NCI-H2107 treated with DMSO at 0.1 percent for 48 hours (cell line): ENCODE data around the gene MRPL20.
"Not testable (repeated sequence)": the region's sequence is repeated elsewhere in the genome, so short reads cannot be mapped to it uniquely, and the experiment has no call there.

Source experiments
- DNase-seq: peaks from one replicate; lab custom pipeline; 2025; ENCODE audit not compliant: unreplicated experiment; lab: John Stamatoyannopoulos, UW

The MRPL20 gene

GRCh38 chr1:1390675-1391074, 16.4 kb downstream of the MRPL20 start:
- no peak for DNase-seq

DNA sequence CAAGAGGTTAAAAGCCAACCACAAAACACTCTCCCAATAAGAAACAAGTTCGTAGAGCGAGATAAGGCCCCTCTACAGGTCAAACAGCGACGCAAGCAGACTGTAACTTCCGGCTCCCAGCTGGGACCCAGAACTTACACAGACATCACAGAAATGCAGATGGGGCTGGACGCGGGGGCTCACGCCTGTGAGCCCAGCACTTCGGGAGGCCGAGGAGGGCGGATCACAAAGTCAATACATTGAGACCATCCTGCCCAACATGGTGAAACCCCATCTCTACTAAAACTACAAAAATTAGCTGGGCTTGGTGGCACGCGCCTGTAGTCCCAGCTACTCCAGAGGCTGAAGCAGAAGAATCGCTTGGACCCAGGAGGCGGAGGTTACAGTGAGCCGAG, 19.0 kb downstream of the MRPL20 start:
- DNase-seq, result no peak

DNA sequence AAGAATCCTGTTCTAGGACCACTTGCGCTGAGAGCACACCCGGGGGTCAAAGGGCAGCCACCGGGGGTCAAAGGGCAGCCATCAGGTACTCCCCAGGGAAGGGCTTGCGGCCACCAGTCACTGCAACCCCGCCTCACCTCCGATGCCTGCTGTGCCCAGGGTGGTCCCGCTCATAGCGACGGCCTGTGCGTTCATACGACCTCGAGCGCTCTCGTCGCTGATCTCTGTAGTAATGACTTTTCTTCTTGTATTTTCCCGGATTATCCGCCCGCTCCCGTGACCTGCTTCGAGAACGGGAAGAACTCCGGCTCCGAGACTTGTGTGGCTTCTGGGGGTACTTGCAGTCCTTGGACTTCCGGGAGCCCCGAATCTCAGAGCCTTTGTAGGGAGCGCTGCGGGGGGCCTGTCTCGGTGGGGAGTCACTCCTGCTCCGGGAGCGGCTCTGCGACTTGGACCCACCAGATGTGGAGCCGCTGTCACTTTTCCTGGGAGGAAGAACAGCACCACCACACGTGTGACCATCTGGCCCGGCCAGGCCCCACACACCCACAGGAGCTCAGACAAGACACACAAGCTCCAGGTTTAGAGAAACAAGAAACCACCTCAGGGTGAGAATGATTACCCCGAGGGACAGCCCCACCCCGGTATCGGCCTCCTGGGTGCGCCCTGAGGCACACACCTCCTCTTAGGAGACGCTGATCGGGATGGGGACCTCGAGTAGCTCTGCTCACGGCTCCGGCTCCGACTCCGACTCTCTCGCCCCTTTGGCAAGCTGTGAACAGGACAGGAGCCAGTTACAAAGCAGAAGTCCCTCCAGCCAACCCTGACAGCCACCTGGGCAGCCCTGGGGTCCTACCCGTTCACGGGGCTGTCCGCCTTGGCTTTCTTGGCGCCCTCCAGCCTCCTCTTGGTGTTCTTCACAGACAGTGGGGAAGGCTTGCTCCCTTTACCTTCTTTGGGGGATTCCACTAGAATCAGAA, 19.7 kb downstream of the MRPL20 start:
- no peak for DNase-seq

- no peak for DNase-seq
Measured at GRCh38 chr1:1385931-1386330, 21.2 kb downstream of the MRPL20 start.

DNA sequence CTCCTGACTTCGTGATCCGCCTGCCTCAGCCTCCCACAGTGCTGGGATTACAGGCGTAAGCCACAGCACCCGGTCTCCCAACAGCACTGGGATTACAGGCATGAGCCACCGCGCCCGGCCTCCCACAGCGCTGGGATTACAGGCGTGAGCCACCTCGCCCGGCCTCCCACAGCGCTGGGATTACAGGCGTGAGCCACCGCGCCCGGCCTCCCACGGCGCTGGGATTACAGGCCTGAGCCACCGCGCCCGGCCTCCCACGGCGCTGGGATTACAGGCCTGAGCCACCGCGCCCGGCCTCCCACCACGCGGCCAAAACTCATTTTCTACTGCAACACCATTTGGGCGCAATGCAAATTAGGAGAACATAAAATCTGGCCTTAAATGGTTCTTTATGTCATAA, 21.8 kb downstream of the MRPL20 start:
- not testable (repeated sequence) for DNase-seq

DNA sequence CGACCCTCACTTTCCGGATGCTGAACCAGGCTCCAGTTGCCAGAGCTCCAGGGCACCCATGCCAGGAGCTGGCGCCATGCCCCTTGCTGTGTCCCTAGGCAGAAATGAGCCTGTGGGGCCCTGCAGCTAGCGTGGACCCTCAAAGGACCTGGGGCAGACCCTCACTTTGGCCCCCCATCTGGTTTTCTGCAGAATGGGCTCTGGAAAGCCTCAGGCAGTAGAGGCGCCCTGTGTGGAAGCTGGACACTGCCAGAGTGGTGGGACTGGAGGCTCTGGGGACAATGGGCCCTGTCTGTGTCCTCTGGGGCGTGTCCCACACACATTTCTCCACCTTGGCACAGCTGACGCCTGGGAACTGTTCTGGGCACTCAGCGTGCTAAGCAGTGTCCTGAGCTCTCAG, 25.8 kb downstream of the MRPL20 start:
- no peak for DNase-seq

- no peak for DNase-seq
Measured at GRCh38 chr1:1380860-1381259, 26.2 kb downstream of the MRPL20 start.

- no peak for DNase-seq
Measured at GRCh38 chr1:1377540-1378205, 29.4 kb downstream of the MRPL20 start.

- DNase-seq, result no peak
Measured at GRCh38 chr1:1376551-1377226, 30.4 kb downstream of the MRPL20 start.

GRCh38 chr1:1374929-1375662, 32.0 kb downstream of the MRPL20 start, which contains the start of gene AURKAIP1:
Gene AURKAIP1, minus strand, starts transcription at chr1:1375207. Its CDS starts 451 bp downstream, at chr1:1374756.
- peak; percentile 57 for DNase-seq

DNA sequence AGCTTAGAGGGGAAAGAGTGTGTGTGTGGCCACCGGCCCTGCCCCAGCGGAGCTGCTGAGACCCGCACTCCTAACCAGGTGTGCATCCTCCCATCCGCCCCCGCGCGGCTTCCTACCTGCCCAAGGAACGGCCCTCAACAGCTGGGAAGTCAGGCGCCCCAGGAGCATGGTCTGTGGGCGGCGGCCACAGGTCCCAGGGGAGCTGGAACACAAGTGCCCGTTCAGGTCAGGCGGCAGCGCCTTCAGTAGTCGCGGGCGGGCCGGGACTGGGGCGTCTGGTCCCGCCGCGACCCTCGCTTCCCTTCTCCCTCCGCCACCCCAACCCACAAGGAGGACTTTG, 32.5 kb downstream of the MRPL20 start:
- DNase-seq, result no peak

- no peak for DNase-seq
Measured at GRCh38 chr1:1373815-1374588, 33.1 kb downstream of the MRPL20 start.

- no peak for DNase-seq
Measured at GRCh38 chr1:1373051-1373814, 33.9 kb downstream of the MRPL20 start.

- DNase-seq, result no peak
Measured at GRCh38 chr1:1371746-1372711, 35.1 kb downstream of the MRPL20 start.

DNA sequence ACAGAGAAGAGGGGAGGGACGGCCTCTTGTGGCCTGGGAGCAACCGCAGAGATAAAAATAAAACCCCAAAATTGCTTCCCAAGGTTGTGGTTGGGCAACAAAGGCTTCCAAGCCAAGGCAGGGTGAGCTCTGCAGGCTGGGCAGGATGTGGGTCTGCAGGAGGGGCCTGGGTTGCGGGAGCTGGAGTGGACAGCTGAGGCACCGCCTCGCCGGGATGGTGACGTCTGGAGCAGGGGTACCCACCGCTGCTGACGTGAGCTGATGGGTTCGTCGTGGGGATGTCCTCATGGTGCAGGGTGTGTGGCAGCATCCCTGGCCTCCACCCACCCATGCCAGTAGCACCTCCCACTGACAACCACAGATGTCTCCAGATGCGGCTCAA, 35.7 kb downstream of the MRPL20 start:
- no peak for DNase-seq

- DNase-seq, result no peak
Measured at GRCh38 chr1:1370771-1371300, 36.3 kb downstream of the MRPL20 start.

DNA sequence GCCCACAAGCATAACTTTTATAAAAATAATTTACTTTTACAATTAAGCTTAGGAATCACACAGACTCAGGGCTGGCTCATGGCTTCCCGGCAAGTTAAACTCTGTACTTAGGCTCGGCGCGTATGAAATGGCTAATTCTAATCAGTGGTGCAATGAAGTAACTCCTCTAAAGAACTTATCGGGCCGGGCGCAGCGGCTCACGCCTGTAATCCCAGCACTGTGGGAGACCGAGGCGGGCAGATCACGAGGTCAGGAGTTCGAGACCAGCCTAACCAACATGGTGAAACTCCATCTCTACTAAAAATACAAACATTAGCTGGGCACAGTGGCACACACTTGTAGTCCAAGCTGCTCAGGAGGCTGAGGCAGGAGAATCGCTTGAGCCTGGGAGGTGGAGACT, 37.0 kb downstream of the MRPL20 start:
- not testable (repeated sequence) for DNase-seq

GRCh38 chr1:1367315-1367714, 39.8 kb downstream of the MRPL20 start:
- no peak for DNase-seq
